Hepatic stellate cell (primary cell): ENCODE results near the gene ADAM8.
A peak's percentile ranks its signal among the peaks of the same experiment; 100 is the strongest.
"Not testable (repeated sequence)": the region's sequence is repeated elsewhere in the genome, so short reads cannot be mapped to it uniquely, and the experiment has no call there.

ENCODE experiments used
- DNase-seq: peaks from one replicate; pipeline ENCODE4 v3.0.0; 2011; ENCODE audit warnings: low spot score

ADAM8 gene

DNA sequence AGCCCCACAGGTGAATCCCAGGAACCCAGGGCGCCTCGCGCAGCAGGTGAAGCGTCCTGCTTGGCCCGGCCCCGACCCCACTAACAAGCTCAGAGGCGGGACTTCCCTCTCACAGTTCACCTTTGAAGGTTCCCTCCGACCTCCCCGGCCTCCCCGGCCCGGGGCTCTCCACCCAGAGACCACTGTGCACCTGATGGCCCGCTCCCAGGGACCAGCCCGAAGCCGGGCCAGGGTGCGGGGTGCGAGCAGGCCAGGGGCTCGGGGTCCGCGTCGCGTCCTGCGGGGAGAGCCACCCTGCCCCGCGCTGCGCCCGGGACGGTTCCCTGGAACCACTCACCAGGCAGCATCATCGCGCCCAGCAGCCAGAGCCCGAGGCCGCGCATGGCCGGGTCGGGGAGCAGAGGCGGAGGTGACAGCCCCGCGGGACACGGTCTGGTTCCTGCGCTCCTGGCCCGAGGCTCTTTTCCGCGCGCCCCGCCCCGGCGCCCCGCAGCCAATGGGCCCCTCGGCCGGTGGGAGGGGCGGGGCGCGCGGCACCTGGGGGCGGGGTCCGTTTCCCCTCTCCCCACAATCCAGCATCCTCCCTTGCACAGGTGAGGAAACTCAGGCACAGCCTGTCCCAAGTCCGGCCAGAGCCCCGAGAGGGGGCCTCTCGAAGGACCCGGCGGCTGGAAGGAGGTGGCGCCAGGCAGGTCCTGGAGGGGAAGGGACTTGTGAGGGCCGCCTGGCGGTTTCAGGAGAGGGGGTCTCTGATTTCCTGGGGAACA lies at the start of gene ADAM8:
TSS of gene ADAM8 (minus strand) at position 434 of the 767 bp plus-strand sequence. CDS start at position 383, 51 bp downstream.
- DNase-seq, result no peak

DNA sequence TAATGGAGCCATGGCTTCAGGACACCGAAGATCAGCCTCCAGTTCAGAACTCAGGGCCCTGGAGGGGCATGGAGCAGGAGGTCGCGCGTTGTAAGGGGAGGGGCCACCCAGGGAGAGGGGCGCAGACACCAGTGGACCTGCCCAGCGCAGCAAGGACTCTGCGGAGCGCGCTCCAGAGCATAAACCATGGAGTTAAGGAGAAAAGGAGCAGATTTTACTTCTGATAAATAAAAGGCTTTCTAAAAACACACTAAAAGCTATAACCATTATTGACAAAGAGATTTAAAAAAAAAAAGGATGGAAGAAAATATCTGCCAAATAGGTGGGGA lies 49.5 kb upstream of the ADAM8 start:
- DNase-seq, result no peak

DNA sequence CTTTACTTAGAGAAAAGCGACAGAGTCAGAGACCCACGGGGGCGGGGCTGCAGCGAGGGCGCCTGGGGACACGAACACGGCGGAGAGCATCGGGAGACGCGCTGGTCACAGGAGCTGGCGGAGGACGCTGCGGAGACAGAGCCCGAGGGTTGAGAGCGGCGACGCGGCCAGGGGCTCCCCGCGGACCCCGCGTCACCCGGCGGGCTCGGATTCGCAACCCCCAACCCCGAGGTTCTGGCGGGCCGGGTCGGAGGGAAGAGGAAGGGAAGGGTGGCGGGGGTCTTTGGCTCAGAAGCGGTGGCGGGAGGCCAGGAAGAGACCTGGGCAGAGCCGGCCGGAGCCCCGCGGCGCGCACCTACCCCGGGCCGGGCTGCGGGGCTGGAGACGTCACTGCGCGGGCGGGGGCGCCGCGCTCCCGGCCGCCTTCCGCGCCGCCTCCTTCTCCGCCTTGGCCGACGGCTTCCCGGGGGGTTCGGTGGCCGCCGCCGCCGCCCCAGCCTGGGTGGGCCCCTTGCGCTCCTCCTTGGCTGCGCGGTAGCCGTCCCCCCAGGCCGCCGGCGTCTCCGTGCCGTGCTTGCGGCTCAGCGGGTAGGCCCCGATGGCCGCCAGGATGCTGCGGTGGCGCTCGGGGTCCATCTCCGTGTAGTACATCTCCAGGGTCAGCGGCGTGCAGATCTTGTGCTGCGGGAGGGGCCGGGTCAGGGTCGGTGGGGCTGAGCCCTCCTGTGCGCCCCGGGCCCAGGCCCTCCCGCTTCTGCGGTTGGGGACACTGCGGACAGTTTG lies 49.0 kb upstream of the ADAM8 start:
- no peak for DNase-seq

DNA sequence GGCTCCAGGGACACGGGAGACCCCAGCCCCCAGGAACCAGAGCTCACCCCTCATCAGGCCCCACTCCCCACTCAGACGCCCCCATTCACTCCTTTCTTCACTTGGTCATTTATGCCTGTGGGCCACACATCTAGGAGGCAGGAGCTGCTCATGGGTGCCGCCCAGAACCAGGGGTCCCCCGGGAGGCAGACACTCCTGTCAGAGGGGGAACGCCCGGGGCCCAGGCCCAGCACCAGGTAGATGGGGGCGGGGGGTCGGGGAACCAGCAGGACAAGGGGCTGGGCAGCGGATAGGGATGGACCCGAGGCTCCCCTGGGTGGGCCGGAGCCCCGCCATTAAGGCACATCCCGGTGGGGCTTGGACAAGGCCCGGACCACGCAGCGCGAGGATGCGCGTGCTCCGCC lies 48.2 kb upstream of the ADAM8 start:
- DNase-seq, result no peak

DNA sequence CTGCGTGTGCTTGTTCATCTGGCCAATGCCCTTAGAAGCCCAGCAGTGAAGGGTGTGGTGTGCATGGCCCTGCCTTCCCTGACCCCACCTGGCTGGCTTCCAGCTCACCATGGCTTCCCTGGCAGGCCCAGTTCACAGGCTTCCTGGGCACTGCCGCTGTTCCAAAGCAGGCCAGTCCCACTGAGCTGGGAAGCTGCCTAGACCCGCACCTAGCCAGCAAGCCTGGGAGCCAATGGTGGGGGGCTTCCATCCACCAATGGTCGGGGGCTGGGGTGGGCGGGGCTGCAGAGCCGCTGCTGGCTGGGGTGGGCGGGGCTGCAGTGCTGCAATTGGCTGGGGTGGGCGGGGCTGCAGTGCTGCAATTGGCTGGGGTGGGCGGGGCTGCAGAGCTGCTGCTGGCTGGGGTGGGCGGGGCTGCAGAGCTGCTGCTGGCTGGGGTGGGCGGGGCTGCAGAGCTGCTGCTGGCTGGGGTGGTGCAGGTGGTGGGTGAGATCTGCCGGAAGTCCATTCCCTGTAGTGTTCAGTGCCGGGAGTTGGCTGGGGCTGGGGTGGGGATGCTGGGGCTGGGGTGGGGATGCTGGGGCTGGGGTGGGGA lies 47.6 kb upstream of the ADAM8 start:
- peak; percentile 64 for DNase-seq

DNA sequence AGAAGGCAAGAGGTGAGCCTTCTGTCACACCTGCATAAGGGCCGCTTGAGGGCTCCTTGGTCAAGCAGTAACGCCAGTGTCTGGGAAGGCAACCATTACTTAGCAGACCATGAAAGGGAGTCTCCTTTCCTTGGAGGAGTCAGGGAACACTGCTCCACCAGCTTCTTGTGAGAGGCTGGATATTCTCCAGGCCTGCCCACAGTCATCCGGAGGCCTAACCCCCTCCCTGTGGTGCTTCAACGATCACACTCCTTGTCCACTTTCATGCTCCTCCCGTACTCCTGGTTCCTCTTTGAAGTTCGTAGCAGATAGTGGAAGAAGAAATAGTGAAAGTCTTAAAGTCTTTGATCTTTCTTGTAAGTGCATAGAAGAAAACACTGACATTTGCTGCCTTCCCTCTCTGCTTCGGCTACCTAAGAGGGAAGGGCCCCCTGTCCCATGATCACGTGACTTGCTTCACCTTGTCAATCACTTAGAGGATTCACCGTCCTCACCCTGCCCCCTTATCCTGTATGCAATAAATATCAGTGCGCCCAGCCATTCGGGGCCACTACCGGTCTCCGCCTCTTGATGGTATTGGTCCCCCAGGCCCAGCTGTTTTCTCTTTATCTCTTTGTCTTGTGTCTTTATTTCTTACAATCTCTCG lies 45.5 kb upstream of the ADAM8 start:
- DNase-seq, result not testable (repeated sequence)

DNA sequence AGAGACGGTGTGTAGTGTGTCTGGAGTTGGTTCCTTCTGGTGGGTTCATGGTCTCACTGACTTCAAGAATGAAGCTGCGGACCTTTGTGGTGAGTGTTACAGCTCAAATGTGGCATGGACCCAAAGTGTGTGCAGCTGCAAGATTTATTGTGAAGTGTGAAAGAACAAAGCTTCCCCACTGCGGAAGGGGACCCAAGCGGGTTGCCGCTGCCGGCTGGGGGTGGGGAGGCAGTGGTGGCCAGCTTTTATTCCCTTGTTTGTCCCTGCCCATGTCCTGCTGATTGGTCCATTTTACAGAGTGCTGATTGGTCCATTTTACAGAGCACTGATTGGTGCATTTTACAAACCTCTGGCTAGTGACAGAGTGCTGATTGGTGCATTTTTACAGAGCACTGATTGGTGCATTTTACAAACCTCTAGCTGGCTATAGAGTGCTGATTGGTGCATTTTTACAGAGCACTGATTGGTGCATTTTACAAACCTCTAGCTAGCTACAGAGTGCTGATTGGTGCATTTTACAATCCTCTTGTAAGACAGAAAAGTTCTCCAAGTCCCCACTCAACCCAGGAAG lies 44.3 kb upstream of the ADAM8 start:
- not testable (repeated sequence) for DNase-seq

DNA sequence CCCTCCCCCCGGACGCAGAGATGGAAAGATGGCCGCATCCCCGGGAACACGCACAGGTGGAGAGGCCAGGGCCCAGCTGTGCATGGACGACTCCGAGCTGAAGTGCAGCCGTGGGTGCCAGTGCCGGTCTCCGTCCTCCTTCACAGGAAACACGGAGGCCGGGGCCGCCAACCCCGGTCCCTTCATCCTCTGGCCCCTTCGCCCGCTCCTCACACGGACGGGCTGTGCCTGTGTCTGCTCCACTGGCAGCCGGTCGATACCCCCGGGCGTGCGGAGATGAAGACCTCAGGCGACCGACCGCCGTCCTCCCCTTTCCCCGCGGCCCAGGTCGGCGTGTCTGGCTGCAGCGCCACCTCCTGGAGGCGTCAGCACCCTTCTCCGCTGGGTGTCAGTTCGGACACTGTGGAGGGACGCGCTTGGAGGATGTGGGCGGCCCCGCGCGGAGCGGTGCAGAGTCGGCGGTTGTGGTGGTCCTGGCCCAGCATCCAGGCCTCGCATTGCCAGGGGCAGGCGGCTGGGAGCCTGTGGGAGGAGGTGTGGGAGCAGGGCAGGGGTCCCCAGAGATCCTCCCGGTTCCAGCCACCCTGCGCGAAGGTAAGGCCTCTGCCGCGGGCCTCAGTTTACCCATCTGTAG lies 41.9 kb upstream of the ADAM8 start:
- DNase-seq, result peak; percentile 69

DNA sequence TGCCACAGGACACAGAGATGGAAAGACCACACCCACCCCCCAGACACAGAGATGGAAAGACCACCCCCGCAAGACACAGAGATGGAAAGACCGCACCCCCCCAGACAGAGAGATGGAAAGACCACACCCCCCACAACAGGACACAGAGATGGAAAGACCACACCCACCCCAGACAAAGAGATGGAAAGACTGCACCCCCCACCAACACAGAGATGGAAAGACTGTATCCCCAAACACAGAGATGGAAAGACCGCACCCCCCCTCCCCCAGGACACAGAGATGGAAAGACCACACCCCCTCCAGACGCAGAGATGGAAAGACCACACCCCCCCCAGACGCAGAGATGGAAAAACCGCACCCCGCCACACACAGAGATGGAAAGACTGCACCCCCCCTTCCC lies 40.1 kb upstream of the ADAM8 start:
- no peak for DNase-seq

DNA sequence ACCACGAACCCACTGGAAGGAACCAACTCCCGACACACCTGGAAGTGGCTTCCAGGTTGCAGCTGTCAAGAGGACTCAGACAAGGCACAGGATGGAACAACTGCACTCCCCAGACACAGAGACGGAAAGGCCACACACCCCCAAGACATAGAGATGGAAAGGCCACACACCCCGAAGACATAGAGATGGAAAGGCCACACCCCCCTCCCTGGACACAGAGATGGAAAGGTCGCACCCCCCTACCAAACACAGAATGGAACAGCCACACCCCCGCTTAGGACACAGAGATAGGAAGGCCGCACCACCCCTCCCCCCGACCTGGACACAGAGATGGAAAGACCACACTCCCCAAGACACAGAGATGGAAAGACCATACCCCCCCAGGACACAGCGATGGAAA lies 39.6 kb upstream of the ADAM8 start:
- no peak for DNase-seq

DNA sequence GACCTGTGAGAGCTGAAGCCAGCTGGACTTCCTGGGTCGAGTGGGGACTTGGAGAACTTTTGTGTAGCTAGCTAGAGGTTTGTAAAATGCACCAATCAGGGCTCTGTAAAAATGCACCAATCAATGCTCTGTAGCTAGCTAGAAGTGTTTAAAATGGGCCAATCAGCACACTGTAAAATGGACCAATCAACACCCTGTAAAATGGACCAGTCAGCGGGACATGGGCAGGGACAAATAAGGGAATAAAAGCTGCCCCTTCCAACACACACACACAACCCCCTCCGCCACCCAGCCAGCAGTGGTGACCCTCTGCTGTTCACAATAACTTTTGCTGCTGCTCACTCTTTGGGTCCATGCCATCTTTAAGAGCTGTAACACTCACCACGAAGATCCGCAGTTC lies 39.2 kb upstream of the ADAM8 start:
- DNase-seq, result no peak

DNA sequence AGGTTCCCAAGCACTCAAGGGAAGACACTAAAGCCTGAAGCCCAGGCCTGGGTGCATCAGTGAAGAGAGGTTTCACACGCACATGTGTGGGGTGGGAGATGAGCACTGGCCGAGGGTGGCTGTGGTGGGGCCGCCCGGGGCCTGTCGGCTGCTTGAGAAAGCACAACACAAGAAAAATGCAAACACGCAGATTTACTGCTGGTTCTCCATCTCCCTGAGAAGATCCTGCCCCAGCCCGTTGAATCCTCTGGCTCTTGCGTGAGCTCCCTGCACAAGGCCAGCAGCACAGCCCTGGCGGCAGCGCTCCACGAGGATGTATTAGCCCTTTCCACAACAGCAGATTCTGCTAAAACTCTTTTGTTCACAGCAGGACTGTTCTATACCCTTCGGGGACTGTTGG lies 38.2 kb upstream of the ADAM8 start:
- no peak for DNase-seq

DNA sequence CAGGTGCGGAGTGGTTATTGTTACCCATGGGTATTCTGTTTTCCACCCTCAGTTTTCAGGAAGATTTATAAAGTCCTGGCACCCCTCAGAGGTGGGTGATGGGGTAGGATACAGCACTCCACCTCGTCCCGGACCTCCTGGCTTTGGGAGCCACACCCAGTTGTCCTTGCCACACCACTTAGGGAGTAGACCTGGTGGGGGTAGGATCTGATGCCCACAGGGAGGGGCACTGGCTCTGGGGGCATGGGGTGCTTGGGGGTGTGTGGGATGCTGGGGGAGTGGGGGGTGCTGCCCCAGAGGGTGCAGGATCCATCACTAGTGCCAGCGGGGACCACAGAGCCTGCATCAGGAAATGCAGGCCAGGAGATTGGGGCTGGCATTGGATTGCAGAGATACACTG lies 36.5 kb upstream of the ADAM8 start:
- no peak for DNase-seq

DNA sequence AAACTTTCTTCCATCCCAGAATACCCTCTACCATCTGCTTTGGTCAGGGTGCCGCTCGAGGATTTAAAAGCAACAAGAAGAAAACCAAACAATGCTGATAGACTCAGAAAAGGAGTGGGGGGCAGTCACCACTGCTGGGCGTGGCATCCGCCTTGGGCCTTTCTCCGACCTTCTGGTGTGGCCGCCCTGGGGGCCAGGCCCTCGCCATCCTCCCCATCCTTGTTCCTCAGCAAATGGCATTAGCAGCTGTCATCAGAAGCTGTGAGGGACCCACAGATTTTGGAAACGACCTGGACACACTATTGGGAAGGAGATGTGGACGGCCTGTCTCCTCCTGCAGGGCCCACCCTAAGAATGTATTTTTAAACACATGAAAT lies 36.1 kb upstream of the ADAM8 start:
- DNase-seq, result no peak

DNA sequence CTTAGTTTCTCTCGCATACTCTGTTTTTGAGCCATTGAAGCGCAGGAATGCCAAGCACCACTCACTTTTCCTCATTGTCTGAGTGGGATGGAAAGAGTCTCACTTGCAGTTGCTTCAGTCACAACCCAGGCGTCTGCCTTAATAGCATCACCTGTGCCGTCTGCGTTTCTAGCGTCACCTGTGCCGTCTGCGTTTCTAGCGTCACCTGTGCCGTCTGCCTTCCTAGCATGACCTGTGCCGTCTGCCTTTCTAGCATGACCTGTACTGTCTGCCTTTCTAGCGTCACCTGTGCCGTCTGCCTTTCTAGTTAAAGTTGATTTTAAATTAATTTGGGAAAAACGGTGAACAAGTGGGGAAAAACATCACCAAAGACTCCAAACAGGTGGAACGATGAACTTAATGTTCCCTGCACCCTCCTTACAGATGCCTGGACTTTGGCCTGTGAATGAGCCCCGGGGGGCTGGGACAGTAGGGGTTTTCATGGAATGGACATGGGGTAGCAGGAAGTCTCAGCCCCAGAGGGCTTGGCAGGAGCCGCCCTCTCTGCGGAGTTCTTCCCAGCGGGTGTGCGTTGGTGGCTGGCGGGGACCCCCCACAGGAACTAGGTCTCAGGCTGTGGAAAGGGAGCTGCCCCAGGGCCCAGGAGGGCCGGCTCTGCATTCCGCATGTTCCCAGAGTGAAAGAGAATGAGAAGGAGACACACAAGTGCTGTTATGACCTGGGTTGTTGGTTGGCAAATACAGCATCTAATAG lies 35.5 kb upstream of the ADAM8 start:
- DNase-seq, result no peak

DNA sequence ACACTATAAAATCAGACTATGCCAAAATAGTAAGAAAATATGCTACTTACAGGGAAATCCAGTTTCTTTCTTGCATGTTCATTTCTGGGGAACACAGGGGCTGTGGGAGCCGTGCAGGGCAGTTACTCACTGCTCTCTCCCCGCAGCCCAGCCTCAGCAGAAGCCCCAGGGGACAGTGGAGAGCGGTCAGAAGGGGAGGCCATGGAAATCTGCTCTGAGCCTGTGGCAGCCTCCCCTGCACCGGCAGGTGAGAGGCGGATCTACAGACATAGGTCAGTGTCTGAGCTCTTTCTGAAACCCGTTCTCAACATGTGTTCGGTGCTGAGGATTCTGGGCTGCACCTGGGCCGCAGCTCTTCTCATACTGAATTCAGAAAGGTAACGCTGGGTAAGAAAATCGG lies 34.9 kb upstream of the ADAM8 start:
- DNase-seq, result no peak

DNA sequence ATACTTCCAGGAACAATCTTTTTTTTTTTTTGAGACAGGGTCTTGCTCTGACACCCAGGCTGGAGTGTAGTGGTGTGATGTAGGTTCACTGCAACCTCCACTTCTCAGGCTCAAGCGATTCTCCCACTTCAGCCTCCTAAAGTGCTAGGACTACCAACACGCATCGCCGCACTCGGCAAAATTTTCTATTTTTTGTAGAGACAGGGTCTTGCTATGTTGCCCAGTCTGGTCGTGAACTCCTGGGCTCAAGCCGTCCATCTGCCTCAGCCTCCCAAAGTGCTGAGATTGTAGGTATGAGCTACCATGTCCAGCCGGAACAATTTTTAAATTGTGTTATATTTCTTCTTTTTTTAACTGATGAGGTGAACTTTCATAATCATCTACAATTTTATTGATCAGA lies 34.1 kb upstream of the ADAM8 start:
- DNase-seq, result no peak

DNA sequence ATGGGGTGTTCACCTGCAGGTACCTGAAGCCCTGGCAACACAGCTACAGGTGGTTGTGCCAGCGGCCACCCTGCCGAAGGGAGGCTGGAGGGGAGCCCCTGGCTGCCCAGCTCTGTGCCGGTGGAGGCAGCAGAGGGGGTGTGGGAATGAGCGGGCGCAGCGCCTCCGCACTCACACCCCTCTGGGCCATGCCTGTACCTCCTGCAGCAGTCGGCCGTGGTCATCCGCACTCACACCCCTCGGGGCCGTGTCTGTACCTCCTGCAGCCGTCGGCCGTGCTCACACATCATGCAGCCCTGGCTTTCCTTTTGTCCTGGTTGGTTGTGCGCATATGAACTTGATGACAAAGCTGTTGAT lies 33.7 kb upstream of the ADAM8 start:
- no peak for DNase-seq

DNA sequence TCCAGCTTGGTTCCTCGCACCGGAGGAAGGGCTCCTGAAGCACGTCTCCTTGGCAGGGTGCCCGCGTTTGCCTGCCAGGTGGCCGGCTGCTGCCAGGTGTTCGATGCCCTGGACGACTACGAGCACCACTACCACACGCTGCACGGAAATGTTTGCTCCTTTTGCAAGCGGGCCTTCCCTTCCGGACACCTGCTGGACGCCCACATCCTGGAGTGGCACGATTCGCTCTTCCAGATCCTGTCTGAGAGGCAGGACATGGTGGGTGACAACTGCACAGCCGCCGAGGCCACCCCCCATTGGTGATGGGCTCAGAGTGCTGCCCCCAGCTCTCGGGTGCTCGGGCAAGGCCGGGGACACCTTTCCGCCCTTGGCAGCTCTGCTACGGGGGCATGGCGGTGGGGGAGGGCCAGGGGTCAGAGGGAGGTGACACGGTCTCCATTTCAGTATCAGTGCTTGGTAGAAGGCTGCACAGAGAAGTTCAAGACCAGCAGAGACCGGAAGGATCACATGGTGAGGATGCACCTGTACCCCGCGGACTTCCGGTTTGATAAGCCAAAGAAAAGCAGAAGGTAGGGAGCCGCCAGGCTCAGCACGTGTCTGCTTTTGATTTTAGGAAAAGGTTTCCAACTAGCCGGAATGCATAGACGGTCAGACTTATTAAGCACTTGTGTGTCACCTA lies 33.2 kb upstream of the ADAM8 start:
- DNase-seq, result no peak

DNA sequence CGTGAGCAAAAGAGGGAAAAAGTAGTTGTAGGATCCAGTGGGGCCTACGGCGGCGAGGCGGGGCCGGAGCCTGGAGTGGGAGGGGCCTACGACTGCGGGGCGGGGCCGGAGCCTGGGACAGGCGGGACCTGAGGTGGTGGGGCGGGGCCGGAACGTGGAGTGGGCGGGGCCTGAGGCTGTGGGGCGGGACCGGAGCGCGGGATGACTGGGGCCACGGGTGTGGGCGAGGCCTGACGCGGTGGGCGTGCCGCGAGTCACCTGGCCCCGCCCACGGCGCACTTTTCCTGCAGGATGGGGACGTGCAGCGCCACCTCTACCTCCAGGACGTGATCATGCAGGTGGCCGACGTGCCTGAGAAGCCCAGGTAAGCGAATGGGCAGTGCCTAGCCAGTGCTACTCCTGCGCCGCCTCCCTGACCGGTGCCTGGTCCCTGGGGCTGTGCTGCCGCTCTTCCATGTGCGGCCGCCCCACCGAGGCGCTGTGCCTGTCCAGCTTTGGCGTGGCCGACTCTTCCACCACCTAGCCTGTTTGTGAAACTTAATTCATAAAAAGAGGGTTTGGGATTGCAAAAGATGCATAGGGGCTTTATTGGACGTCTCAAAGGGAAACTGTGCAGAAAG lies 32.5 kb upstream of the ADAM8 start:
- peak; percentile 92 for DNase-seq
